K562 (cell line): ENCODE measurements around the gene RPL3. TPM values are rescaled to one million over a fixed set of nuclear protein-coding genes. Genes with fewer than 3 reads are reported as not detected.
A peak's percentile ranks its signal among the peaks of the same experiment; 100 is the strongest.

Source experiments
- ATAC-seq: fragments of 200-7000 bp; cut with Tn5 transposase; 3 replicates; pipeline ENCODE4 v1.9.1; 2020; ENCODE audit warnings: moderate library complexity
- BruUV-seq: library from RNA; stranded (reverse); fragments of 400-500 nt; replicated peaks from 2 replicates; lab custom pipeline; 2021; lab: Mats Ljungman, UMichigan
- CTCF ChIA-PET: fragments of 300-600 bp; formaldehyde crosslinking; extraction: SDS; loops from one replicate; lab custom pipeline; 2021; ENCODE audit warnings: low intra/inter-chr PET ratio; lab: Yijun Ruan, JAX
- POLR2A ChIA-PET: fragments of 300-600, 350-650 bp; sonication (Branson Sonifier 250); formaldehyde crosslinking; extraction: SDS; loops from one replicate; lab custom pipeline; 2021; ENCODE audit warnings: antibody characterized with exemption, inconsistent platforms; lab: Yijun Ruan, JAX
- DNase-seq, 4 experiments: peaks; one replicate each; pipeline versions ENCODE4 v3.0.0 to v3.0.0-alpha.2; 2011 to 2018; ENCODE audit warnings: low spot score in 3 of 4, mixed read lengths in 3 of 4; ENCODE audit errors: extremely low read depth in 1 of 4
- FAIRE-seq: peaks from 2 replicates; lab custom pipeline; 2011; peaks lifted over from hg19 to GRCh38; lab: Jason Lieb, UNC
- H2AFZ ChIP-seq: 2 replicates; pipeline ENCODE4 v1.6.0; 2011; ENCODE audit warnings: low read depth, low read length, control low read depth, inconsistent platforms
- H3K27ac ChIP-seq: fragments of 200-600 bp; 3 replicates; pipeline ENCODE4 v1.8.0; 2011; ENCODE audit warnings: low read depth, mild to moderate bottlenecking, control low read depth, inconsistent platforms, low read length, moderate library complexity, mixed read lengths; ENCODE audit errors: extremely low read depth
- H3K27me3 ChIP-seq, 2 experiments: fragments of 300-600 bp in 1 of 2; 2 replicates in 1 of 2; 3 replicates in 1 of 2; pipeline versions ENCODE4 v1.6.0 to v1.8.0; 2011; ENCODE audit warnings: inconsistent platforms in 2 of 2, low read length in 2 of 2, mild to moderate bottlenecking in 1 of 2, mixed read lengths in 1 of 2, moderate library complexity in 1 of 2; ENCODE audit not compliant: control insufficient read depth in 2 of 2, insufficient read depth in 2 of 2
- H3K36me3 ChIP-seq: fragments of 300-600 bp; 3 replicates; pipeline ENCODE4 v1.8.0; 2011; ENCODE audit warnings: mild to moderate bottlenecking, low read length, inconsistent platforms; ENCODE audit not compliant: control insufficient read depth, insufficient read depth
- H3K4me1 ChIP-seq, 2 experiments: fragments of 200-600 bp in 1 of 2; replicated peaks in 1 of 2; 2 replicates in 1 of 2; 3 replicates in 1 of 2; pipeline versions ENCODE4 v1.5.1 to v1.8.0; 2011; ENCODE audit warnings: inconsistent platforms in 2 of 2, low read length in 2 of 2, mild to moderate bottlenecking in 1 of 2, mixed read lengths in 1 of 2, moderate library complexity in 1 of 2; ENCODE audit not compliant: control insufficient read depth in 2 of 2, insufficient read depth in 2 of 2
- H3K4me2 ChIP-seq: 2 replicates; pipeline ENCODE4 v1.6.1; 2011; ENCODE audit warnings: low read length, control low read depth, inconsistent platforms, mixed read lengths; ENCODE audit not compliant: insufficient read depth
- H3K4me3 ChIP-seq: fragments of 200-600 bp; sonication (generic), shearing (Covaris generic); 2 replicates; pipeline ENCODE4 v1.5.1; 2016; ENCODE audit warnings: control low read depth, inconsistent platforms
- H3K79me2 ChIP-seq: fragments of 200-600 bp; 3 replicates; pipeline ENCODE4 v1.8.0; 2011; ENCODE audit warnings: low read length, inconsistent platforms; ENCODE audit not compliant: control insufficient read depth, insufficient read depth
- H3K9ac ChIP-seq, 2 experiments: 2 replicates each; pipeline versions ENCODE4 v1.6.0 to v1.6.1; 2011; ENCODE audit warnings: low read depth in 2 of 2, low read length in 2 of 2, control low read depth in 1 of 2, inconsistent platforms in 1 of 2, mild to moderate bottlenecking in 1 of 2, mixed read lengths in 1 of 2; ENCODE audit not compliant: insufficient read depth in 1 of 2
- H3K9me1 ChIP-seq: one replicate; pipeline ENCODE4 v1.6.0; 2011; ENCODE audit warnings: inconsistent platforms, mild to moderate bottlenecking, low read length, moderate library complexity; ENCODE audit not compliant: control insufficient read depth, insufficient read depth
- H3K9me3 ChIP-seq: replicated peaks from 2 replicates; pipeline ENCODE4 v1.5.1; 2011; ENCODE audit warnings: low read depth, low read length, inconsistent platforms; ENCODE audit not compliant: control insufficient read depth, insufficient read depth
- H4K20me1 ChIP-seq: replicated peaks from 2 replicates; pipeline ENCODE4 v1.6.1; 2011; ENCODE audit warnings: low read length, inconsistent platforms, mixed read lengths; ENCODE audit not compliant: control insufficient read depth, insufficient read depth
- BRCA1 ChIP-seq, 2 experiments: fragments of 450-650 bp in 1 of 2; sonication (generic) in 1 of 2; formaldehyde crosslinking in 1 of 2; IDR thresholded peaks; 2 replicates each; pipeline versions ENCODE4 v1.5.0 to v1.6.1; 2017 to 2020; ENCODE audit warnings: mild to moderate bottlenecking in 1 of 2, missing genetic modification reagents in 1 of 2
- CC2D1A ChIP-seq: fragments of 450-650 bp; IDR thresholded peaks from 2 replicates; pipeline ENCODE4 v1.6.1; 2017; ENCODE audit warnings: mild to moderate bottlenecking
- CHD7 ChIP-seq: fragments of 200-600 bp; sonication (generic); IDR thresholded peaks from one replicate; pipeline ENCODE4 v1.6.1; 2012; ENCODE audit warnings: mild to moderate bottlenecking, low read depth, low read length, inconsistent platforms
- ELF2 ChIP-seq: fragments of 250-450 bp; sonication (Bioruptor Pico); IDR thresholded peaks from 2 replicates; pipeline ENCODE4 v1.5.0; 2021; ENCODE audit warnings: mild to moderate bottlenecking
- FOS ChIP-seq: IDR thresholded peaks from 3 replicates; pipeline ENCODE4 v1.6.1; 2011; ENCODE audit not compliant: insufficient read length; ENCODE audit errors: extremely low read depth
- HDAC8 ChIP-seq: fragments of 450-650 bp; IDR thresholded peaks from 2 replicates; pipeline ENCODE4 v1.6.1; 2016; ENCODE audit warnings: mild to moderate bottlenecking, missing genetic modification characterization, moderate library complexity, missing compliant biosample characterization
- ZFP1 ChIP-seq: fragments of 450-650 bp; formaldehyde crosslinking; IDR thresholded peaks from 2 replicates; pipeline ENCODE4 v1.4.0; 2020; ENCODE audit warnings: mild to moderate bottlenecking, mixed read lengths
- ZNF263 ChIP-seq: sonication (generic); formaldehyde crosslinking; IDR thresholded peaks from 2 replicates; pipeline ENCODE4 v1.8.0; 2022; ENCODE audit warnings: mild to moderate bottlenecking, missing genetic modification reagents, borderline replicate concordance
- ZNF507 ChIP-seq: conservative IDR thresholded peaks from 2 replicates; pipeline ENCODE4 v1.6.1; 2017; ENCODE audit warnings: missing genetic modification characterization, missing compliant biosample characterization
- WGBS: fragments of 100-300 bp; shearing (Covaris generic); methylation state at CpG from one replicate; pipeline ENCODE4 v1.1.6; 2016; ENCODE audit warnings: low coverage, mixed read lengths; ENCODE audit not compliant: insufficient coverage; ENCODE audit errors: missing lambda C conversion rate; 5-methylcytosine and 5-hydroxymethylcytosine counted together
- in situ Hi-C: fragments of 300-500 bp; cut with MboI; formaldehyde crosslinking; loops from 4 replicates; pipeline ENCODE4 v1.15.0; 2018; ENCODE audit warnings: inconsistent platforms, mixed read lengths
- intact Hi-C: fragments of 100-400 bp; cut with micrococcal nuclease; formaldehyde crosslinking; loops from 2 replicates; pipeline ENCODE4 v1.14.2; 2022
- polyA plus RNA-seq, 8 experiments: library from polyadenylated mRNA; depleted of rRNA in 4 of 8; stranded (reverse) in 5 of 8; unstranded in 3 of 8; fragments of >200 nt; fragmentation: Nextera tagmentation in 2 of 8; fragmentation: Illumina TruSeq in 1 of 8; extraction: Ambion mirVana in 2 of 8; extraction: Trizol in 1 of 8; gene quantifications; 2 replicates each; pipeline versions ENCODE4 v1.2.1 to v1.2.3, GENCODE V29; 2011 to 2014; ENCODE audit warnings: inconsistent platforms in 1 of 8, missing spikeins in 1 of 8
- total RNA-seq, 7 experiments: library from RNA; depleted of rRNA in 6 of 7; stranded (reverse); fragments of >200 nt in 6 of 7; fragmentation: Illumina TruSeq in 2 of 7; extraction: Trizol in 2 of 7; gene quantifications; 2 replicates each; pipeline versions ENCODE4 v1.2.1 to v1.2.3, GENCODE V29; 2011 to 2021; ENCODE audit warnings: low replicate concordance in 1 of 7

Gene RPL3
- total and polyA plus RNA-seq, 9 of the 15 experiments (the other 6 are each of a cell fraction or from before 2014, with no cell fraction given) = 1,624 to 4,066 (median 2,565) TPM

GRCh38 chr22:39268645-39269044 lies 50.8 kb downstream of the RPL3 start:
- DNase-seq (no peak), FAIRE-seq (no peak), ATAC-seq (no peak)
- H3K9me3 ChIP-seq = no peaks in the 10 kb centered on the region
- H4K20me1 ChIP-seq = no peaks in the 10 kb centered on the region
- H3K79me2 ChIP-seq = no peaks in the 10 kb centered on the region
- H2AFZ ChIP-seq = peak overlapping the region; percentile 35; the same call in 1 of the 2 replicates
- H3K4me1 ChIP-seq = peaks cover 12 to 14% of the 10 kb centered on the region in 2 experiments; a peak in 4 of 5 replicates
- no TSS peak for BruUV-seq
- H3K27me3 ChIP-seq = no peaks in the 10 kb centered on the region
- no peaks in the 10 kb centered on the region for H3K9me1 ChIP-seq
- TF ChIP-seq FOS (no peak), CC2D1A (no peak), BRCA1 (IDR thresholded peaks at IDR 0.05) (no peak), BRCA1 (CRISPR knock-in tag; IDR thresholded peaks at IDR 0.05) (no peak), ZNF263 (CRISPR knock-in tag) (no peak), HDAC8 (tag) (no peak), ELF2 (CRISPR knock-in tag) (no peak), CHD7 (no peak), ZFP1 (CRISPR knock-in tag) (no peak), ZNF507 (tag) (no peak)
- ChIA-PET POLR2A (interaction anchor here (1.0 to 2.2 kb wide), 3 partner anchors 10 to 51 kb away, joined by 3 to 6 read pairs (median 6); partner anchors contain the start of gene RPL3), CTCF (no interaction called here)
- H3K9ac ChIP-seq = peak overlapping the region in 1 of 2 experiments; percentile 55; a peak in 1 of 4 replicates
- no peak overlapping the region for H3K4me3 ChIP-seq
- no peak overlapping the region for H3K4me2 ChIP-seq
- no peaks in the 10 kb centered on the region for H3K36me3 ChIP-seq
- in situ Hi-C loops (no loop called here), intact Hi-C loops (no loop called here)
- no peak overlapping the region for H3K27ac ChIP-seq
- WGBS = 54% methylated on average over 5 of the region's 7 CpGs
